NCI-H524 treated with DMSO at 0.1 percent for 48 hours (cell line): ENCODE data around the gene SAMD4B.
"Not testable (repeated sequence)": the region's sequence is repeated elsewhere in the genome, so short reads cannot be mapped to it uniquely, and the experiment has no call there.

Source experiments
- DNase-seq: peaks from one replicate; lab custom pipeline; 2025; lab: John Stamatoyannopoulos, UW

The SAMD4B gene, protein sequence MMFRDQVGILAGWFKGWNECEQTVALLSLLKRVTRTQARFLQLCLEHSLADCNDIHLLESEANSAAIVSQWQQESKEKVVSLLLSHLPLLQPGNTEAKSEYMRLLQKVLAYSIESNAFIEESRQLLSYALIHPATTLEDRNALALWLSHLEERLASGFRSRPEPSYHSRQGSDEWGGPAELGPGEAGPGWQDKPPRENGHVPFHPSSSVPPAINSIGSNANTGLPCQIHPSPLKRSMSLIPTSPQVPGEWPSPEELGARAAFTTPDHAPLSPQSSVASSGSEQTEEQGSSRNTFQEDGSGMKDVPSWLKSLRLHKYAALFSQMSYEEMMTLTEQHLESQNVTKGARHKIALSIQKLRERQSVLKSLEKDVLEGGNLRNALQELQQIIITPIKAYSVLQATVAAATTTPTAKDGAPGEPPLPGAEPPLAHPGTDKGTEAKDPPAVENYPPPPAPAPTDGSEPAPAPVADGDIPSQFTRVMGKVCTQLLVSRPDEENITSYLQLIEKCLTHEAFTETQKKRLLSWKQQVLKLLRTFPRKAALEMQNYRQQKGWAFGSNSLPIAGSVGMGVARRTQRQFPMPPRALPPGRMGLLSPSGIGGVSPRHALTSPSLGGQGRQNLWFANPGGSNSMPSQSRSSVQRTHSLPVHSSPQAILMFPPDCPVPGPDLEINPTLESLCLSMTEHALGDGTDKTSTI

DNA sequence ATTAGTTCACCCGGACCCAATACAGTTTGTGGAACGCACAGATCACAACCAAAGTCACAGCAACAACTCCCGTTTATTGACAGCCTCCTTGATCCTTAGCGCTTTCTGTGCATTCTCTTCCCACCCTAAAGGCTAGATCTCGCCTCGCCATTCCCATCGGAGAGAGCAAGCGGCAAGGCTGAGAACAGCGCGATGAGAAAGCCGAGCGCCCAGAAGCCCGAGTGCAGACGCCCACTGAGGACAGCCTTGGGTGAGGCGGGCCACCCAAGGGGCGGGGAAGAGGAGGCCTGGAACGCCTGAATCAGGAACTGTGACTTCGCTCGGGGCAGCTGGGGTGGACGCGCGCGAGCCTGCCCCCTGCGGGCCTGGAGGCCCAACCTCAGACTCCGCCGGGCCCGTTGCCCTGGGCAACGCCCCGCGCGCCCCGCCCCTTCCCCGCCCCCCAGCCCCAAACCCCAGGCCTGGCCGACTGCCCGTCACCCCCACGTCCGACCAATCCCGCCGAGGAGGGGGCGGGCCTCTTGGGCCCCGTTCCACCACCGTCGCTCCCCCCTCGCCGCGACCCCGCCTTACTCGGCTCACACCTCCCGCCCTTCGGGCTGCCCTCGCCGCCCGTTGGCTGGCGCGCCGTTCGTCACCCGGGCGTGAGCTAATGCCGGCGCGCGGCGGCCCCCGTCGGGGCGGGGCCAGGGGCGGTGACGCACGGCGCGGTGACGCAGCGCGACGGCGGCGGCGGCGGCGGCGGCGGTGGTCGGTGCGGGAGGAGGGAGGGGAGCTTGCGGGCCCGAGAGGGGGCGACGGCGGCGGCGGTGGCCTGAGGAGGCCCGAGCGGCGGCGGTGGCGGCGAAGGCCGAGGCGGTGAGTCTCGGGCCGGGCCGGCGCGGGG, at the start of gene SAMD4B:
Gene SAMD4B (plus strand): TSS at position 703 of the 886 bp plus-strand sequence. CDS start 14,473 bp downstream, outside the sequence.
- peak; percentile 96 for DNase-seq

- DNase-seq: no peak
Observed at GRCh38 chr19:39293394-39293793, 48.8 kb upstream of the SAMD4B start.

DNA sequence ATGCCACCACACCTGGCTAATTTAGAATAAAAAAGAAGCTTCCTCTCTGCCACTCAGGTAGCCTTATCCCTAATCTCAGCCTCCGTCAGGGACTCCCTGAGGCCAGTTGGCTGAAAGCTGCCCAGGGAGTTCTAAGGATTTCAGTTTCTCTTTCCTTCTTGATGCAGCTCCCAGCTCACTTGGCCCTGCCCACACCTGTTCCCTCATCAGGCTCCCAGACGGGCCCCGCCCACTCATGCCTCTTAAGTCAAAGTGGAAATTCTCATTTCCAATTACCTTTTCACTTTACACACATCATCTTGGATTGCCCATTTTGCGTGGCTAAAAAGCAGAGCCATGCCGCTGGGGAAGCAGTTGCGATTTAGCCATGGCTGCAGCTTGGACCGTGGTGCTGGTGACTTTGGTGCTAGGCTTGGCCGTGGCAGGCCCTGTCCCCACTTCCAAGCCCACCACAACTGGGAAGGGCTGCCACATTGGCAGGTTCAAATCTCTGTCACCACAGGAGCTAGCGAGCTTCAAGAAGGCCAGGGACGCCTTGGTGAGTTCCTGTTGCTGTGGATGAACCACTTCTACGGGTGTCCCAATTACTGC, 46.1 kb upstream of the SAMD4B start, which contains the start of gene IFNL1:
Gene IFNL1 (plus strand): TSS at position 353 of the 591 bp plus-strand sequence. CDS start 15 bp downstream, at position 368.
- DNase-seq: no peak

DNA sequence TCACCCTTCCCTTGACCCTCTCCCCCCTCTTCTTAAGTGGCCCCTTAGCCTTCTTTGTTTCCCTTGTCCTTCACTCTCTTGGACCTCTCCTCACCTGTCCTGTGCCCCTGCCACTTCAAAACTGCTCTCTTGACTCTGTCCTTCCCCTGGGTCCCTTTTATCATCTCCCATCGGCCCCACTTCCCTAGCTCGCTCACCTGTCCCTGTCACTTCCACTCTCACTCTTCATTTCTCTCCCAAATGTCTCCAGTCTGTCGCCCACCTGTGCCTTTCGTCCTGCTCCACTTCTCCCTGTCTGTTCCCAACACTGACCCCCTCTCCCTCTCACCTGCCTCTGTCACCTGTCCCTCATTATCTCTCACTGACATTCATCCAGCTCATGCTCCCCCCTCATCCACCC, 45.3 kb upstream of the SAMD4B start:
- no peak for DNase-seq

DNA sequence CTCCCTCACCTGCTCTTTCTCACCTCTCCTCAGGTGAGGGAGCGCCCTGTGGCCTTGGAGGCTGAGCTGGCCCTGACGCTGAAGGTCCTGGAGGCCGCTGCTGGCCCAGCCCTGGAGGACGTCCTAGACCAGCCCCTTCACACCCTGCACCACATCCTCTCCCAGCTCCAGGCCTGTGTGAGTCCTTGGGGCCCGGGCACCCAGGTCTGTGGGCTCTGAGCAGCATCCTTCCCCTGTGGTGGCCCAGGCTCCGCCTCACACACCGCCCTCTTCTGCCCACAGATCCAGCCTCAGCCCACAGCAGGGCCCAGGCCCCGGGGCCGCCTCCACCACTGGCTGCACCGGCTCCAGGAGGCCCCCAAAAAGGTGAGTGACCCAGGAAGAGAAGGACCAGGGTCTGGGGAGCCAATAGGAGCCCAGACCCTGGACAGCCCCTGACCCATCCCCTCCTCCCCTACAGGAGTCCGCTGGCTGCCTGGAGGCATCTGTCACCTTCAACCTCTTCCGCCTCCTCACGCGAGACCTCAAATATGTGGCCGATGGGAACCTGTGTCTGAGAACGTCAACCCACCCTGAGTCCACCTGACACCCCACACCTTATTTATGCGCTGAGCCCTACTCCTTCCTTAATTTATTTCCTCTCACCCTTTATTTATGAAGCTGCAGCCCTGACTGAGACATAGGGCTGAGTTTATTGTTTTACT, 44.1 kb upstream of the SAMD4B start:
- no peak for DNase-seq

DNA sequence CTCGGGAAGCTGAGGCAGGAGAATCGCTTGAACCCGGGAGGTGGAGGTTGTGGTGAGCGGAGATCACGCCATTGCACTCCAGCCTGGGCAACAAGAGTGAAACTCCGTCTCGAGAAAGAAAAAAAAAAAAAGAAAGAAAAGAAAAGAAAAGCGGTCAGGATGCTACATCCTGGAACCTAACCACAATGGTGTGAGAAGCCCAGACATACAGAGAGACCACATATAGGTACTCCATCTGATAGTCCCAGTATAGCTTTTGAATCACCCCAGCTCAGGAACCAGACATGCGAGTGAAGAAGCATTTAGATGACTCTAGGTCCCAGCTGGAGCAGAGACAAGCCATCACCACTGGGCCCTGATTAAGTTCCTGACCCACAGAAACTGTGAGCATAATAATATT, 42.8 kb upstream of the SAMD4B start:
- no peak for DNase-seq

DNA sequence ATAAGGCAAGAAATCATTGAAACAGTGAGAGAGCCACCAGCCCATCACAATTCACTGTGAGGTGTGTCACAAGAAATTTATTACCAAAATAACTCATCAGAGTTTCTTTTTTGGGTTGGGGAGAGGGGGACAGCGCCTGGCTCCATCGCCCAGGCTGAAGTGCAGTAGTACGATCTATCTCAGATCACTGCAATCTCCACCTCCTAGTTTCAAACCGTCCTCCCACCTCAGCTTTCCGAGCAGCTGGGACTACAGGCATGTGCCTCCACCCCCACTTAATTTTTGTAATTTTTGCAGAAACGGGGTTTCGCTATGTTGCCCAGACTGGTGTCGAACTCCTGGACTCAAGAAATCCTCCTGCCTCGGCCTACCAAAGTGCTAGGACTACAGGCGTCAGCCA, 42.4 kb upstream of the SAMD4B start:
- DNase-seq: no peak

DNA sequence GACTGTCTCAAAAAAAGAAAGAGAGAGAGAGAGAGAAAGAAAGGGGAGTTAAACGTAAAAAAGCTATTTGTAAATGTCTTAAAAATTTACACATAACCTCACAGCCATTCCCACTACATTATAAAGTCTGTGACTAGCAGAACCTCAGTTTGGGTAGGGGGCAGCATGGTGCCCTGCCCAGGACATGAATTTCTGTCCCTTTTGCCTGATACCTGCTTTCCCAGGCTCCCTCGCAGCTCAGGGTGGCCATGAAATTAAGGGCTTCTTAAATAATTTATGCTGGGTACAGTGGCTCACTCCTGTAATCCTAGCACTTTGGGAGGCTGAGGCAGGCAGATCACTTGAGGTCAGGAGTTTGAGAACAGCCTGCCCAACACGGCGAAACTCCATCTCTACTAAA, 41.2 kb upstream of the SAMD4B start:
- no peak for DNase-seq

DNA sequence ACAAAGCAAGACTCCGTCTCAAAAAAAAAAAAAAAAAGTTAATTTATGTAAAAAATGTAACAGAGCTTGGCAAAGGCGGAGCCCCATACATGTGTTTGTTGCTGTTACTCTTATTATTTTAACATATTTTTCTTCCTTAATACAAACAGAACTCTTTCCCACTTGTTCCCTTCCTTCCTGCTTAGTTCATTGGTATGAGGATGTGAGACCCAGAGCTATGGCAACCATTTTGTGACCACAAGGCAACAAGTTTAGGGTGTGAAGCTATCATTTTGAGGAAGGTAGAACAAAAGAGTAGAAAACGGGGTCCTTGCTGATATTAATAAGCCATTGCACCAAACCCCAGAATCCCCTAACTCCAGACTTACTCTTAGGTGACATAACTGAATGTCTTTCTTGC, 40.7 kb upstream of the SAMD4B start:
- no peak for DNase-seq

GRCh38 chr19:39303373-39304184, 38.6 kb upstream of the SAMD4B start:
- DNase-seq: no peak

- DNase-seq: no peak
Observed at GRCh38 chr19:39304185-39304513, 38.1 kb upstream of the SAMD4B start.

DNA sequence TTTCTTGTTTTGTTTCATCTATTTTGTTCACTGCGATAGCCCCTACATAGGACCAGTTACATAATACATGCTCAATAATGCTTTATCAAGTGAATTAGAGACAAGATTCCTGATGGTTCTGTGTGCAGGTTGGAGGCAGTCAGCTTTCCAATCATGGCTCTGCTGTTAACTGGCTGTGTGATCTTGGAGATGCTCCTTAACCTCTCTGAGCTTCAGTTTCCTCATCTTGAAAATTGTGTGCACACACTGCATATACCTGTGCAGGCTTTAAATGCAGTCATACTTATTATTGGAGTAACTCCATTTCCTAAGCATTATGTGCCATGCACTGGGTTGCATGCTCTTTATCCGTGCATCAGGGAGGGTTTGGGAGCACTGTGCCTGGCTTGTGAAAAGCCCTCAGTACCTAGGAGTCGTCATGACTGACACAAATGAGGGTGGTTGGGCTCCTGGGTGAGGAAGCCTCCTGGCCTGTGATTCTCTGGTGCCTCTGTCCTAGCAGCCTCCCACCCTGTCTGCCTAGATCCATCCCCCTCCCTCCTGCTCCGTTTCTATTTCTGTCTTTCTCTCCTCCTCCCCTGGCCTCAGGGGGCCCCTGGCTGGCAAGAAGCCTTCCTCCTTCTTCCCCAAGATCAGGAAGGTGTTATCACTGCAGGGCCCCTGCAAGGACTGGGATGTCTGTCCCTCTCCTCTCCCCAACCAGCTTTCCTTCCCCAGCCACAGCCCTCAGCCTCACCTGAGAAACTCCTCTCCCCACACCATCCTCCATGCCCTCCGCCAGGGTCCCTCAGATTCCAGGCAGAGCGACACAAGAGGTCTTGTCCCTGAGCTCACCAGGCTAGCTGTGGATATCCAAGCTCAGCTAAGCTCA, 37.3 kb upstream of the SAMD4B start:
- no peak for DNase-seq

- no peak for DNase-seq
Observed at GRCh38 chr19:39306075-39306474, 36.1 kb upstream of the SAMD4B start.

GRCh38 chr19:39307046-39307821, 35.0 kb upstream of the SAMD4B start:
- DNase-seq: no peak

DNA sequence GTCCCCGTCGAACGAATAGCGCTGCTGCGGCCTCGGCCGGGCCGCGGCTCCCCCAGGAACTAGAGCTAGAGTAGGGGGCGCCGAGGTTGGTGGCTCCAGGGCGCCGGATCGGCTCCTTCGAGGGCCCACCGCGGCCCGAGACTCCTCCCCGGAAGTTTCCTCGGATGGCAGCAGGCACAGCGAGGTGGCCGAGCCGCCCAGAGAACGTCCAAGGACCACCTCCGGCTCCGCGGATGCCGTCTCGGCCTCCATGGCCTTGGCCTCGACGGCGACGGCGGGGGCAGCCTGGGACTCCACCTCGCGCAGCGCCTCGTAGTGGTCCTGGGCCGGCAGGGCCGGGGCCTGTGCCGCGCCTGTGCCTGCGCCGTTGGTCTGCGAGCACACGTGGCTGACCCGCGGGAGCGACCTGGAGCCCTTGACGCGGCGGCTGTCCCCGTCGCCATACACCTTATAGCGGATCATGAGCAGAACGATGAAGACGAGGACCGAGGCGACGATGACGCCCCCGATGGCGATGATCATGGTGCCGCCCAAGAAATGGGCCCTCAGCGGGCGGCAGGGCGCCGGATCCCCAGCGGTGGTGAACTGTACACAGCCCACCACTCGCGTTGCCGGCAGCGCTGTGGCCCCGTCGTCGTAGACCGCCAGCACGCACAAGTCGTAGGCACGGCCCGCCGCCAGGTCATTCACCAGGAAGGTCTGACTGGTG, 34.2 kb upstream of the SAMD4B start:
- no peak for DNase-seq

GRCh38 chr19:39308531-39309304, 33.5 kb upstream of the SAMD4B start:
- DNase-seq: no peak

DNA sequence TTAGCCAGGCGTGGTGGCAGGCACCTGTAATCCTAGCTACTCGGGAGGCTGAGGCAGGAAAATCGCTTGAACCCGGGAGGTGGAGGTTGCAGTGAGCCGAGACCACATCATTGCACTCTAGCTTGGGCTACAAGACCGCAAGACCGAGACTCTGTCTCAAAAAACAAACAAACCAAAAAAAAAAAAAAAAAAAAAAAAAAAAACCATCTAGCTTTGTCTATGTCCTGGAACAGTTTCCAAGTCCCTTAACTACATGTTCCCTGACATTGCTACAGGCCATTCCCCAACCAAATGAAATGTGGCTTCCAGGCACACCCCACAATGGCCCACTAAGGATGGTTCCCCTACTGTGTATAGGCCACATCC, 32.9 kb upstream of the SAMD4B start:
- not testable (repeated sequence) for DNase-seq
